ENCODE measurements around the gene WDR18. TPM values are rescaled to one million over a fixed set of nuclear protein-coding genes. Genes with fewer than 3 reads are reported as not detected.

WDR18 gene
- total and polyA plus RNA-seq, 2 experiments from 2014 or later = 155 to 157 TPM

DNA sequence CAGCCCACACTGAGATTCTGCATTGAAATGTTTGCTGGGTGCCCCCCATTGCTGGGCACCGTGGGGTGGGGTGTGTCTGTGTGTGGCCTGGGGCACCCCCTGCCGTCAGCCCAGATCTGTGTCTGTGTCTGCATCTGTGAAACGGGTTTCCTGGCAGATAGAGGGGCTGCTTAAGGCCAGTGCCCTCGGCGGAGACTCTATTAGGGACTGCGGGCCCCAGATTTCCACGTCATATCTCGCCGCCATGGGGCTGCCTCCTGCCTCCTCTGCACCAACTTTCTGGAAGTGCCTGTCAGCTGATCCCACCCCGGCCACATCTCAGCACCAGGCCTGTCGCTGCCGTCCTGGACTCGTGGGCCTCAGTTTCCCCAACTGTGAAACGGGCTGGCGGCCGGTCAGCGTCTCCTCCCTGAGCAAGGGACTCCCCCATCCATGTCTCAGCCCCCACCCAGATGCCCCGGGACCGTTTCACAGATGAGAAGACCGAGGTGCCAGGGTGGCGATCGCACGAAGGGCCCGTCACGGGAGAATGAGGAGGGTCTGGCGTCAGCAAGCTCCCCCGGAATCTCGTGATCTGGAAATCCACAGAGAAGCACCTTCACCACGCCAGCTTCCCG, 36.9 kb upstream of the WDR18 start:
- H3K27ac Mint-ChIP-seq = no peak overlapping the region

More for the DNA sequence above, 36.9 kb upstream of the WDR18 start:
- ATAC-seq (no peak), DNase-seq (ENCODE audit: low spot score) (no peak)
- Histone ChIP-seq H3K9me2 (ENCODE audit: insufficient read depth) (no peaks in the 10 kb centered on the region), H3K4me1 (ENCODE audit: insufficient read depth) (no peaks in the 10 kb centered on the region), H2AFZ (no peak overlapping the region), H3F3A (replicated peaks; ENCODE audit: low read depth) (no peaks in the 10 kb centered on the region), H3K4me2 (no peak overlapping the region), H3K36me3 (ENCODE audit: insufficient read depth) (no peaks in the 10 kb centered on the region), H3K79me2 (replicated peaks; ENCODE audit: insufficient read depth) (peaks cover 38% of the 10 kb centered on the region), H3K4me3 (no peak overlapping the region), H3K27me3 (ENCODE audit: insufficient read depth) (no peaks in the 10 kb centered on the region), H3K27ac (ENCODE audit: low read depth) (no peak overlapping the region), H4K20me1 (replicated peaks; ENCODE audit: insufficient read depth) (peaks cover 5% of the 10 kb centered on the region)
- H3K4me3 Mint-ChIP-seq = no peak overlapping the region
- peaks cover 17% of the 10 kb centered on the region for H3K27me3 Mint-ChIP-seq (ENCODE audit: insufficient read depth, low read depth, poor library complexity)
- peaks cover 20% of the 10 kb centered on the region for H3K36me3 Mint-ChIP-seq (ENCODE audit: low read depth)
- H3K9me3 Mint-ChIP-seq = no peaks in the 10 kb centered on the region
- TF ChIP-seq, protein P1, sequence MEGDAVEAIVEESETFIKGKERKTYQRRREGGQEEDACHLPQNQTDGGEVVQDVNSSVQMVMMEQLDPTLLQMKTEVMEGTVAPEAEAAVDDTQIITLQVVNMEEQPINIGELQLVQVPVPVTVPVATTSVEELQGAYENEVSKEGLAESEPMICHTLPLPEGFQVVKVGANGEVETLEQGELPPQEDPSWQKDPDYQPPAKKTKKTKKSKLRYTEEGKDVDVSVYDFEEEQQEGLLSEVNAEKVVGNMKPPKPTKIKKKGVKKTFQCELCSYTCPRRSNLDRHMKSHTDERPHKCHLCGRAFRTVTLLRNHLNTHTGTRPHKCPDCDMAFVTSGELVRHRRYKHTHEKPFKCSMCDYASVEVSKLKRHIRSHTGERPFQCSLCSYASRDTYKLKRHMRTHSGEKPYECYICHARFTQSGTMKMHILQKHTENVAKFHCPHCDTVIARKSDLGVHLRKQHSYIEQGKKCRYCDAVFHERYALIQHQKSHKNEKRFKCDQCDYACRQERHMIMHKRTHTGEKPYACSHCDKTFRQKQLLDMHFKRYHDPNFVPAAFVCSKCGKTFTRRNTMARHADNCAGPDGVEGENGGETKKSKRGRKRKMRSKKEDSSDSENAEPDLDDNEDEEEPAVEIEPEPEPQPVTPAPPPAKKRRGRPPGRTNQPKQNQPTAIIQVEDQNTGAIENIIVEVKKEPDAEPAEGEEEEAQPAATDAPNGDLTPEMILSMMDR (conservative IDR thresholded peaks at IDR 0.05; ENCODE audit: low read depth in 2 of 2) = no peak
- TF ChIP-seq EZH2phosphoT487 (IDR thresholded peaks at IDR 0.05; ENCODE audit: unreplicated experiment) = no peak
- TF ChIP-seq CREB1 (CRISPR knock-in tag; IDR thresholded peaks at IDR 0.05; ENCODE audit: low read depth) = no peak
- no peak for TF ChIP-seq ZNF114 (CRISPR knock-in tag; IDR thresholded peaks at IDR 0.05)
- no peak for TF ChIP-seq EZH2 (IDR thresholded peaks at IDR 0.05; ENCODE audit: low read depth, unreplicated experiment)
- TF ChIP-seq, protein P2, sequence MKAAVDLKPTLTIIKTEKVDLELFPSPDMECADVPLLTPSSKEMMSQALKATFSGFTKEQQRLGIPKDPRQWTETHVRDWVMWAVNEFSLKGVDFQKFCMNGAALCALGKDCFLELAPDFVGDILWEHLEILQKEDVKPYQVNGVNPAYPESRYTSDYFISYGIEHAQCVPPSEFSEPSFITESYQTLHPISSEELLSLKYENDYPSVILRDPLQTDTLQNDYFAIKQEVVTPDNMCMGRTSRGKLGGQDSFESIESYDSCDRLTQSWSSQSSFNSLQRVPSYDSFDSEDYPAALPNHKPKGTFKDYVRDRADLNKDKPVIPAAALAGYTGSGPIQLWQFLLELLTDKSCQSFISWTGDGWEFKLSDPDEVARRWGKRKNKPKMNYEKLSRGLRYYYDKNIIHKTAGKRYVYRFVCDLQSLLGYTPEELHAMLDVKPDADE (IDR thresholded peaks at IDR 0.05) = no peak
- TF ChIP-seq ZNF331 (CRISPR knock-in tag; IDR thresholded peaks at IDR 0.05; ENCODE audit: low read depth) = no peak
- TF ChIP-seq, protein P3, sequence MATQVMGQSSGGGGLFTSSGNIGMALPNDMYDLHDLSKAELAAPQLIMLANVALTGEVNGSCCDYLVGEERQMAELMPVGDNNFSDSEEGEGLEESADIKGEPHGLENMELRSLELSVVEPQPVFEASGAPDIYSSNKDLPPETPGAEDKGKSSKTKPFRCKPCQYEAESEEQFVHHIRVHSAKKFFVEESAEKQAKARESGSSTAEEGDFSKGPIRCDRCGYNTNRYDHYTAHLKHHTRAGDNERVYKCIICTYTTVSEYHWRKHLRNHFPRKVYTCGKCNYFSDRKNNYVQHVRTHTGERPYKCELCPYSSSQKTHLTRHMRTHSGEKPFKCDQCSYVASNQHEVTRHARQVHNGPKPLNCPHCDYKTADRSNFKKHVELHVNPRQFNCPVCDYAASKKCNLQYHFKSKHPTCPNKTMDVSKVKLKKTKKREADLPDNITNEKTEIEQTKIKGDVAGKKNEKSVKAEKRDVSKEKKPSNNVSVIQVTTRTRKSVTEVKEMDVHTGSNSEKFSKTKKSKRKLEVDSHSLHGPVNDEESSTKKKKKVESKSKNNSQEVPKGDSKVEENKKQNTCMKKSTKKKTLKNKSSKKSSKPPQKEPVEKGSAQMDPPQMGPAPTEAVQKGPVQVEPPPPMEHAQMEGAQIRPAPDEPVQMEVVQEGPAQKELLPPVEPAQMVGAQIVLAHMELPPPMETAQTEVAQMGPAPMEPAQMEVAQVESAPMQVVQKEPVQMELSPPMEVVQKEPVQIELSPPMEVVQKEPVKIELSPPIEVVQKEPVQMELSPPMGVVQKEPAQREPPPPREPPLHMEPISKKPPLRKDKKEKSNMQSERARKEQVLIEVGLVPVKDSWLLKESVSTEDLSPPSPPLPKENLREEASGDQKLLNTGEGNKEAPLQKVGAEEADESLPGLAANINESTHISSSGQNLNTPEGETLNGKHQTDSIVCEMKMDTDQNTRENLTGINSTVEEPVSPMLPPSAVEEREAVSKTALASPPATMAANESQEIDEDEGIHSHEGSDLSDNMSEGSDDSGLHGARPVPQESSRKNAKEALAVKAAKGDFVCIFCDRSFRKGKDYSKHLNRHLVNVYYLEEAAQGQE (IDR thresholded peaks at IDR 0.05; ENCODE audit: unreplicated experiment) = no peak
- TF ChIP-seq POLR2AphosphoS5 (IDR thresholded peaks at IDR 0.05; ENCODE audit: low read depth) = no peak
- TF ChIP-seq, protein P4, sequence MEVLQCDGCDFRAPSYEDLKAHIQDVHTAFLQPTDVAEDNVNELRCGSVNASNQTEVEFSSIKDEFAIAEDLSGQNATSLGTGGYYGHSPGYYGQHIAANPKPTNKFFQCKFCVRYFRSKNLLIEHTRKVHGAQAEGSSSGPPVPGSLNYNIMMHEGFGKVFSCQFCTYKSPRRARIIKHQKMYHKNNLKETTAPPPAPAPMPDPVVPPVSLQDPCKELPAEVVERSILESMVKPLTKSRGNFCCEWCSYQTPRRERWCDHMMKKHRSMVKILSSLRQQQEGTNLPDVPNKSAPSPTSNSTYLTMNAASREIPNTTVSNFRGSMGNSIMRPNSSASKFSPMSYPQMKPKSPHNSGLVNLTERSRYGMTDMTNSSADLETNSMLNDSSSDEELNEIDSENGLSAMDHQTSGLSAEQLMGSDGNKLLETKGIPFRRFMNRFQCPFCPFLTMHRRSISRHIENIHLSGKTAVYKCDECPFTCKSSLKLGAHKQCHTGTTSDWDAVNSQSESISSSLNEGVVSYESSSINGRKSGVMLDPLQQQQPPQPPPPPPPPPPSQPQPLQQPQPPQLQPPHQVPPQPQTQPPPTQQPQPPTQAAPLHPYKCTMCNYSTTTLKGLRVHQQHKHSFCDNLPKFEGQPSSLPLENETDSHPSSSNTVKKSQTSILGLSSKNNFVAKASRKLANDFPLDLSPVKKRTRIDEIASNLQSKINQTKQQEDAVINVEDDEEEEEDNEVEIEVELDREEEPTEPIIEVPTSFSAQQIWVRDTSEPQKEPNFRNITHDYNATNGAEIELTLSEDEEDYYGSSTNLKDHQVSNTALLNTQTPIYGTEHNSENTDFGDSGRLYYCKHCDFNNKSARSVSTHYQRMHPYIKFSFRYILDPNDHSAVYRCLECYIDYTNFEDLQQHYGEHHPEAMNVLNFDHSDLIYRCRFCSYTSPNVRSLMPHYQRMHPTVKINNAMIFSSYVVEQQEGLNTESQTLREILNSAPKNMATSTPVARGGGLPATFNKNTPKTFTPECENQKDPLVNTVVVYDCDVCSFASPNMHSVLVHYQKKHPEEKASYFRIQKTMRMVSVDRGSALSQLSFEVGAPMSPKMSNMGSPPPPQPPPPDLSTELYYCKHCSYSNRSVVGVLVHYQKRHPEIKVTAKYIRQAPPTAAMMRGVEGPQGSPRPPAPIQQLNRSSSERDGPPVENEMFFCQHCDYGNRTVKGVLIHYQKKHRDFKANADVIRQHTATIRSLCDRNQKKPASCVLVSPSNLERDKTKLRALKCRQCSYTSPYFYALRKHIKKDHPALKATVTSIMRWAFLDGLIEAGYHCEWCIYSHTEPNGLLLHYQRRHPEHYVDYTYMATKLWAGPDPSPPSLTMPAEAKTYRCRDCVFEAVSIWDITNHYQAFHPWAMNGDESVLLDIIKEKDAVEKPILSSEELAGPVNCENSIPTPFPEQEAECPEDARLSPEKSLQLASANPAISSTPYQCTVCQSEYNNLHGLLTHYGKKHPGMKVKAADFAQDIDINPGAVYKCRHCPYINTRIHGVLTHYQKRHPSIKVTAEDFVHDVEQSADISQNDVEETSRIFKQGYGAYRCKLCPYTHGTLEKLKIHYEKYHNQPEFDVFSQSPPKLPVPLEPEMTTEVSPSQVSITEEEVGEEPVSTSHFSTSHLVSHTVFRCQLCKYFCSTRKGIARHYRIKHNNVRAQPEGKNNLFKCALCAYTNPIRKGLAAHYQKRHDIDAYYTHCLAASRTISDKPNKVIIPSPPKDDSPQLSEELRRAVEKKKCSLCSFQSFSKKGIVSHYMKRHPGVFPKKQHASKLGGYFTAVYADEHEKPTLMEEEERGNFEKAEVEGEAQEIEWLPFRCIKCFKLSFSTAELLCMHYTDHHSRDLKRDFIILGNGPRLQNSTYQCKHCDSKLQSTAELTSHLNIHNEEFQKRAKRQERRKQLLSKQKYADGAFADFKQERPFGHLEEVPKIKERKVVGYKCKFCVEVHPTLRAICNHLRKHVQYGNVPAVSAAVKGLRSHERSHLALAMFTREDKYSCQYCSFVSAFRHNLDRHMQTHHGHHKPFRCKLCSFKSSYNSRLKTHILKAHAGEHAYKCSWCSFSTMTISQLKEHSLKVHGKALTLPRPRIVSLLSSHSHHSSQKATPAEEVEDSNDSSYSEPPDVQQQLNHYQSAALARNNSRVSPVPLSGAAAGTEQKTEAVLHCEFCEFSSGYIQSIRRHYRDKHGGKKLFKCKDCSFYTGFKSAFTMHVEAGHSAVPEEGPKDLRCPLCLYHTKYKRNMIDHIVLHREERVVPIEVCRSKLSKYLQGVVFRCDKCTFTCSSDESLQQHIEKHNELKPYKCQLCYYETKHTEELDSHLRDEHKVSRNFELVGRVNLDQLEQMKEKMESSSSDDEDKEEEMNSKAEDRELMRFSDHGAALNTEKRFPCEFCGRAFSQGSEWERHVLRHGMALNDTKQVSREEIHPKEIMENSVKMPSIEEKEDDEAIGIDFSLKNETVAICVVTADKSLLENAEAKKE (CRISPR knock-in tag; IDR thresholded peaks at IDR 0.05) = no peak
- TF ChIP-seq STAT1 (IDR thresholded peaks at IDR 0.05; ENCODE audit: unreplicated experiment) = no peak
- TF ChIP-seq NANOG (IDR thresholded peaks at IDR 0.05; ENCODE audit: borderline replicate concordance) = no peak
- TF ChIP-seq JUNB (IDR thresholded peaks at IDR 0.05; ENCODE audit: unreplicated experiment) = no peak
- H3K4me1 Mint-ChIP-seq = no peaks in the 10 kb centered on the region
